Measurements from ENCODE around the gene FRG1.
"Not testable (repeated sequence)": the region's sequence is repeated elsewhere in the genome, so short reads cannot be mapped to it uniquely, and the experiment has no call there.

DNA sequence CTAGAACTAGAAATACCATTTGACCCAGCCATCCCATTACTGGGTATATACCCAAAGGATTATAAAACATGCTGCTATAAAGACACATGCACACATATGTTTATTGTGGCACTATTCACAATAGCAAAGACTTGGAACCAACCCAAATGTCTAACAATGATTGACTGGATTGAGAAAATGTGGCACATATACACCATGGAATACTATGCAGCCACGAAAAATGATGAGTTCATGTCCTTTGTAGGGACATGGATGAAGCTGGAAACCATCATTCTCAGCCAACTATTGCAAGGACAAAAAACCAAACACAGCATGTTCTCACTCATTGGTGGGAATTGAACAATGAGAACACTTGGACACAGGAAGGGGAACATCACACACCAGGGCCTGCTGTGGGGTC is 28.6 kb downstream of the FRG1 start:
- TF ChIP-seq, protein P1, sequence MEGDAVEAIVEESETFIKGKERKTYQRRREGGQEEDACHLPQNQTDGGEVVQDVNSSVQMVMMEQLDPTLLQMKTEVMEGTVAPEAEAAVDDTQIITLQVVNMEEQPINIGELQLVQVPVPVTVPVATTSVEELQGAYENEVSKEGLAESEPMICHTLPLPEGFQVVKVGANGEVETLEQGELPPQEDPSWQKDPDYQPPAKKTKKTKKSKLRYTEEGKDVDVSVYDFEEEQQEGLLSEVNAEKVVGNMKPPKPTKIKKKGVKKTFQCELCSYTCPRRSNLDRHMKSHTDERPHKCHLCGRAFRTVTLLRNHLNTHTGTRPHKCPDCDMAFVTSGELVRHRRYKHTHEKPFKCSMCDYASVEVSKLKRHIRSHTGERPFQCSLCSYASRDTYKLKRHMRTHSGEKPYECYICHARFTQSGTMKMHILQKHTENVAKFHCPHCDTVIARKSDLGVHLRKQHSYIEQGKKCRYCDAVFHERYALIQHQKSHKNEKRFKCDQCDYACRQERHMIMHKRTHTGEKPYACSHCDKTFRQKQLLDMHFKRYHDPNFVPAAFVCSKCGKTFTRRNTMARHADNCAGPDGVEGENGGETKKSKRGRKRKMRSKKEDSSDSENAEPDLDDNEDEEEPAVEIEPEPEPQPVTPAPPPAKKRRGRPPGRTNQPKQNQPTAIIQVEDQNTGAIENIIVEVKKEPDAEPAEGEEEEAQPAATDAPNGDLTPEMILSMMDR (IDR thresholded peaks at IDR 0.05), result not testable (repeated sequence)
- TF ChIP-seq POLR2A, EP300 (IDR thresholded peaks at IDR 0.05): not testable (repeated sequence)
